ENCODE data around the gene TMEM59L.

TMEM59L gene

GRCh38 chr19:18659281-18660050 is 46.8 kb downstream of the TMEM59L start:
- no peak for DNase-seq (ENCODE audit: low read depth)

- DNase-seq (ENCODE audit: low read depth), result peak; percentile 43
Measured at GRCh38 chr19:18660051-18660910, 47.6 kb downstream of the TMEM59L start.

- no peak for DNase-seq (ENCODE audit: low read depth)
Measured at GRCh38 chr19:18660939-18661670, 48.4 kb downstream of the TMEM59L start.

- DNase-seq (ENCODE audit: low read depth), result peak; percentile 16
Measured at GRCh38 chr19:18662972-18663732, 50.5 kb downstream of the TMEM59L start.

GRCh38 chr19:18663940-18664530 is 51.4 kb downstream of the TMEM59L start:
- no peak for DNase-seq (ENCODE audit: low read depth)

GRCh38 chr19:18665771-18666202 is 53.1 kb downstream of the TMEM59L start:
- DNase-seq (ENCODE audit: low read depth), result no peak

GRCh38 chr19:18666317-18666716 is 53.6 kb downstream of the TMEM59L start:
- DNase-seq (ENCODE audit: low read depth), result no peak

- no peak for DNase-seq (ENCODE audit: low read depth)
Measured at GRCh38 chr19:18666784-18667183, 54.1 kb downstream of the TMEM59L start.

- DNase-seq (ENCODE audit: low read depth), result no peak
Measured at GRCh38 chr19:18667531-18668251, 55.0 kb downstream of the TMEM59L start.

- DNase-seq (ENCODE audit: low read depth), result no peak
Measured at GRCh38 chr19:18668252-18668631, 55.6 kb downstream of the TMEM59L start.

- DNase-seq (ENCODE audit: low read depth), result no peak
Measured at GRCh38 chr19:18668744-18669523, 56.3 kb downstream of the TMEM59L start.

- no peak for DNase-seq (ENCODE audit: low read depth)
Measured at GRCh38 chr19:18669524-18669817, 56.8 kb downstream of the TMEM59L start.

GRCh38 chr19:18669883-18670282 is 57.2 kb downstream of the TMEM59L start:
- no peak for DNase-seq (ENCODE audit: low read depth)

- DNase-seq (ENCODE audit: low read depth), result no peak
Measured at GRCh38 chr19:18670312-18670711, 57.6 kb downstream of the TMEM59L start.
